Measurements from ENCODE around the gene INHBA.

The INHBA gene

DNA sequence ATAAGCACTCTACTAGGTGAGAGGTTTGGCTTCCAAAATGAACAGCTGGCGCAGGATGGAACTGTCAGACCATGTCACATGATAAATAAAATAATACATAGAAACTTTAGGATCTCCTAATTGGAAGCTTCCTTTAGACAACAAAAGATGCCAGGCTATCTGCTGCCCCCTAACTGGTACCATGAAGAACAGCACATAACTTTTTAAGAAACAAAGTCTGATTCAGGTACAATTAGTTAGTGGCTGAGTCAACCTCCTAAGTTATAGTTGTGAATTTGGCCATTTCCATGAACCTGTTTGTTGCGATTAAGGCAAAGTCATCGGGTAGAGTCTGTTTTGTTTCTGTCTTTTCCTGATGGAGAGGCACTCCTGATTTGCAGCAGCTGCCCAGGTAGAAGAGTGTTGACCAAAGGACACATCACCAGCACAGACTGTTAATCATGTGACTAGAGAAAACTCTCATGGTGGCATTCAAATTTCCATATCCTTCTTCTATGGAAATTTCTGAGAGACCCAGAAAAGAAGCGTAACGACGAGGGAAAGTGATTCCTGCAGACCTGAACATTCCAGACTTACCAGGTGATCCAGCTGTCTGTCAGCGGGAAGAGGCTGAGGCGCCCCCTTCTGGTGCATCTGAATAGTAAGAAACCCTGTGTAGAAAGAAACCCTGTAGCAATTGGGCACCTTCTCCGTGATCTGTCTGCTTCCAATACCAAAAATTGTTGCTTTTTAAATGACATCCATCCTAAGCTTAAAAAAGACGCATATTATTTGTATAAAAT lies 8.6 kb upstream of the INHBA start:
- no peak for DNase-seq

DNA sequence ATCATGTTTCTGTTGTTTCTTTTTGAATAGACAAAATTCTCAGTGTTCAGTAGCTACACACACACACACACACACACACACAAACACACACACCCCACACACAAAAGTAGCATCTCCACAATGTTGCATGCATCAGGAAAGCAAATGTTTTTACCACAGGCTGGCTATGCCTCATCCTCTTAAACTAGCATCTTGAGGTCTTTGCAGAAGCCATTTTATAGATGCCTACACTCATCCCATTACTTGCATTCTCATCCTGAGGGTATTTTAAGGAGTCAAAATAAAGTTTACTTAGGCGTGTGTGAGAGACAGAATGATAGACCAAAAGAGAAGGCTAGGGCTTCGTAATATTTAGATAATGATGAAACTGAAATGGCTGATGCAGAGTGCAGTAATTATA lies 7.9 kb upstream of the INHBA start:
- no peak for DNase-seq

- DNase-seq = no peak
Measured at GRCh38 chr7:41709621-41710020, 6.7 kb upstream of the INHBA start.

DNA sequence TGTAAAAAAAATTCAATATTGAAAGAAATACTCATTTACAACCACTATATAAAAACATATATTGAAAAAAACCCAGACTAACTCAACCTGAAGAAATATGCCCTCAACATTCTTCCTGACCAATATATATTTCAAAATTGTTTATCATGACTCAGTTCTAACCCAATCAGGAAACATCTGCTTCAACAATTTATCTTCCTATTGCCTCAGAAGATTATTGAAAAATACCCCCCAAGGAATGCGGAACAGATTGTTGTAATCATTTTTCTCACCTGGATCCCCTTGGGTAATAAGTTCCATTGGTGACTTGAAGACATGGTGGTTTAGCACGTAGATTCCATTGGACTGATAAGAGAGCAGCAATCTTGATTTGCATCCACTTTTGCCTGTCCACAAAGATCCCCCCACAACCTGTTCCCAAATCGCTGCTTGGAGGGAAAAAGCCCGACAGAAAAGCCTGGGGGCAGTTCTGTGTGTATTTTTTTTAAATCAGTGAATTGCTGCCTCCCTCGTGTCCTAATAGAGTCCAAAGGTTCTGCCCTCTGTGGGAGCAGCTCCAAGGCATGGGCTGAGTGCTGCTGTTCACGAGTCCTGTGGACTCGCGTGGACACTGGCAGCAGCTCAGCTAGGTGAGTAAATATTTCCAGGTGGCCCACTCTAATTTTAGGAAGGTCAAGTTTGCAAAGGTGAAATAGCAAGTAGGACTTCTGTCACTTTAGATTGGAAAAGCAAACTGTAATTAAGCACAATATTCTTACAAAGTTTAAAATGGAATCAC lies 5.9 kb upstream of the INHBA start:
- no peak for DNase-seq

DNA sequence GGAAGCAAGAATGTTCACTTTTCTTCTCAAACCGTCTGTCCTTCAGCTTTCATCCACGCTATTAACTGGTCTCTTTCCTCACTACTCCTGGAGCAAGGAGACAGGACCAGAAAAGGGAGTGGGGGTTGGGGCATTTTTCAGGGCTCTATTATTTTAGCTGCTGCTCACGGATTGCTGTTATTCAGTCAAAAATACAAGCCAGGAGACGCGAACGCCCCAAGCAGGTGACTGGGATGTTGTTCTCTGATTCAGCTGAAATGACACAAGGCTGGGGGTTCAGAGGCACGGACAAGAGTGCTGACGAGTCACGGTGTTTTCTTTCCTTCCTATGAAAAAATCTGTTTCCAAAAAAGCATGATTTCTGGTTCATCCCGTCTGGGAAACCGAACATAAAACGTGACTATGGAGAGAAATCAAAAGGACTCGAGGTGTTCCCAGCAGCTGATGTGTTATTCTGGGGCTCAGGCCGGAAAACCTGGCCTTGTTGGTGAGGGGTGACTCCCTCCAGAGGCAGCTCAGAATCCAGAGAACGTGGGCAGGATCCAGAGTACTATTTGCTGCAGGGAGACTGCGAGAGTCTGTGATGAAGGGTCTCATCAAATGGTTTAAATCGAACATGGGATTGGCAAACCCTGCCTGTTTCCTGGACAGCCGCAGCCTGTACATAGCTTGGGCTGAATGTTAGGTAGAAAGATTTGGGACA lies 3.5 kb upstream of the INHBA start:
- DNase-seq = no peak

DNA sequence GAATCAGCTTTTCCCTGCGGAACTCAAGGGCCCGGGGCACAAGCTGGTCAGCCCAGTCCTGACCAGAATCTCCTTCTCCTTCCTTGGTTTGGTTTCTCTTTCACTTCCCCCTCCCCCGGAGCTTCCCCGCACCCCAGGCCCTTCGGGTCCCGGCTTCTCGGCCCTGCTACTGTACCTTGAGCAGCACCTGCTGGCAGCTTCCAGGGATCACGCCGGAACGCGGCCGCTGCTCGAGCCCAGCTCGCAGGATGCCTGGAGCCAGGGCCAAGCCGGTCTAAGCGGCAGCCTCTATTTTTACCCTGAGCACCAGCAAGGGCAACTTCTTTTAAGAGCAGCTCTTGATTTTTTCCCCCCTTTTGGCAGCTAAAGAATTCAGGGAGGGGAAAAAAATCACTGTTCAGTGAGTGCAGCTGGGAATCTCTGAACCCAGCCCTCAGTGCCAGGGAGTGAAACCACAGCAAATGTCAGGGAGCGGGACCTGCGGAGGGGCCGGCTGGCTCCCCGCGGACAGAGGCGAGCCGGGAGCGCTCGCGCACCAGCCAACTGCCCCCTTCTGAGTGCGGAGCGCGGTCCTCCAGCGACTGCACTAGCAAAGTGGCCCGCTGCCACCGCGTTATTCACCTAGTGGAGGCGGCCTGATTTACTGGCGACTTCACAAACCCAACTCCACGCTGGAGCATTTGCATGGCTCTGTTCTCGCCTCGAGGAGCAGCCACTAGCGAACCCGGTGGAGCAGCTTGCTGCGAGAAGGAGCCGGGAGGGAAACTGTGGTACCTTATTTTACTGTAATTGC lies 2.4 kb upstream of the INHBA start:
- peak in 13 of 14 donors; percentile 23 to 85 (median 78) for DNase-seq

DNA sequence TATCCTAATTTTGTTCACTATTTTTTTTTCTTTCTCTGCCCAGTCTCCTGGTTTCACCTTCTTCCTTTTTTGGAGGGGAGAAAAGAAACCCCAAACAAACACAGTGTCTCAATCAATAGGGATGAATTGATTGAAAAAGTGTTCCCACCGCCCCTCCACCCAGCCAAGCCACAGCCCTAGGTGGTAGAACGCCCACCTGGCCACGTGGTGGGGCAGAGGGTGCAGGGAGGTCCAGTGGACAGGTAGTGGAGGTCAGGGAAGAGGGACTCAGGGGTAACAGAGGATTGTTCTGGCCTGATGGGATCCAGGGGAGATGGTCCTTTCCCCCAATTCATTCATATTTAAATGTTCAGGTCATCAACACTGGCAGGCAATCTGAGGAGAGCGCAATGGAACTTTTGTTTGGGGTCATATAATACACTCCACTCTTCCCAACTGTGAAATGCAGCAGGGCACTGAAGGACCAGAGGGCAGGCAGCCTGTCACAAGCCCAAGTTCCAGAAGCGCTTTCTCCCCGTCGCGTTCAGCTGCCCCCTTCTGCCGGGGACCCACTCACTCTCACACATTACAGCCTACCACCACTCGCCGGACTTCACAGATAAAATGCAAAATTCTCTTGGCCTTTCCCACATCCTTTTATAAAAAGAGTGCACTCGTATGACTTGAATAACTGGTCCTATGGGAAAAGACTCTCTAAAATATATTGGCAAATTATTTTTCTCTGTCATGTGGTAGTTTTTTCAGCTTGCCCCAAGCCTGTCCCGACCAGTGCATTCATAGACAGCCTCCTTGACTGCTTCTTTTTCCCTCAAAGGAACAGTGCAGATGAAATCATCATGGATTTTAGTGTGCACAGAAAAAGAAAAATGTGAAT lies 1.6 kb downstream of the INHBA start:
- DNase-seq = peak in 2 of 14 donors; percentile 15 to 28

- peak in 4 of 14 donors; percentile 51 to 70 (median 64) for DNase-seq
Measured at GRCh38 chr7:41700044-41700471, 2.8 kb downstream of the INHBA start.

- DNase-seq = peak in 4 of 14 donors; percentile 37 to 67 (median 53)
Measured at GRCh38 chr7:41699516-41699915, 3.4 kb downstream of the INHBA start.

DNA sequence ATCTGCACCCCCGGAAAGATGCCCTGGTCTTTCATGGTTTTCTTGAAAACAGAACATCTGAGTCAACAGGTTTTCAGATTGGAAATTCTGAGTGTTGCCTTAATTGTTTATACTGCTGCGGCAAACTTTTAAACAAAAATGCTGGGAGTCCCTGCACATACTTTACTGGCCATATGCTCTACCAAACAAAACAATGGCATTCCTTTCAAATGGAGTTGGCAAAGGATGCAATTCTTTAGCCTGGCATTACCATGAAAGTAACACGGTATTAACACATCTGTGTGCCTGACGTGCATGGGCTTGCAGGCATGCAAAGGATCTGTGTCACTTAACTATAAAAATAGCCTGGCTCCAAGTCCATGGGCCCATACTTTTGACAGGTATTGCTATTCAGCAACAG lies 4.2 kb downstream of the INHBA start:
- DNase-seq = no peak

- no peak for DNase-seq
Measured at GRCh38 chr7:41698114-41698513, 4.8 kb downstream of the INHBA start.

- peak in 11 of 14 donors; percentile 16 to 63 (median 30) for DNase-seq
Measured at GRCh38 chr7:41696323-41696916, 6.5 kb downstream of the INHBA start.

- no peak for DNase-seq
Measured at GRCh38 chr7:41695661-41696322, 7.1 kb downstream of the INHBA start.

GRCh38 chr7:41694495-41694894 lies 8.4 kb downstream of the INHBA start:
- DNase-seq = no peak

DNA sequence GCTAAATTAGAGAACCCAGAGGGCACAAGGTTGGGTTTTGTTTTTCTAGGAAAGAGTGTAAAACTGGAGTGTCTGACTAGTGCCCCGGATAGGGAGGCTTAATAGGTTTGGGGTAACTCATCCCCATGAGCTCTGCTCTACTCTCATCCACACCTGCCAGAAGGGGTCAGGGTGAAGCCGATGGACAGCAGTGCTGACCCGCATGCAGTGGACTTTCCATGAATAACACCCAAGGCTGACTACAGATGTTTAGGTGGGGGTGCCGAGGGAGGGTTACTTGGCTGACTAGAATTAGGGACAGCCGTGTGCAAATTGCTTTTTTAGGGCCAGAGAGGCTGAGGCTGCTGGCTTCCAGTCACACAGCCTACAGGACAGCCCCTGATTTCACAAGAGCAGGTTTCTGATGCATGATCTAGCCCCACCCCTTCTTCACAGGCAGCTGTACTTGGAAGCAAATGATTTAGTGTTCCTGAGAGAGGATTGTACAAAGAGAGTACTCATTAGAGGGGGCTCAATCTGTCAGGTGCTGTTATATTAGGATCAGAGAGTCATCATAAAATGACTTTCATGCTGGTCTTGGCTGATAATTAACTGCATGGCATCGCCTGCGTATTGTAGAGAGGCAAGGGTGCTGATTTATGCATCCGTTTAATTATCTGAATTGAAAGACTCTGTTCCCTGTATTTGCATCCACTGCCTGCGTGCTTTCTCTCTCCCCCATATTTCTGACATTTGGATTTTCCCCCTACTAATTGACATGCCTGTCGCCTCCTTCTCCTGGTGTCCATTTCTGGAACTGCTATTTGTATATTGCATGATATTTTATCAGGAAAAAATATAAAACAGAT lies 9.5 kb downstream of the INHBA start:
- DNase-seq = no peak

GRCh38 chr7:41692251-41692650 lies 10.6 kb downstream of the INHBA start:
- DNase-seq = no peak

DNA sequence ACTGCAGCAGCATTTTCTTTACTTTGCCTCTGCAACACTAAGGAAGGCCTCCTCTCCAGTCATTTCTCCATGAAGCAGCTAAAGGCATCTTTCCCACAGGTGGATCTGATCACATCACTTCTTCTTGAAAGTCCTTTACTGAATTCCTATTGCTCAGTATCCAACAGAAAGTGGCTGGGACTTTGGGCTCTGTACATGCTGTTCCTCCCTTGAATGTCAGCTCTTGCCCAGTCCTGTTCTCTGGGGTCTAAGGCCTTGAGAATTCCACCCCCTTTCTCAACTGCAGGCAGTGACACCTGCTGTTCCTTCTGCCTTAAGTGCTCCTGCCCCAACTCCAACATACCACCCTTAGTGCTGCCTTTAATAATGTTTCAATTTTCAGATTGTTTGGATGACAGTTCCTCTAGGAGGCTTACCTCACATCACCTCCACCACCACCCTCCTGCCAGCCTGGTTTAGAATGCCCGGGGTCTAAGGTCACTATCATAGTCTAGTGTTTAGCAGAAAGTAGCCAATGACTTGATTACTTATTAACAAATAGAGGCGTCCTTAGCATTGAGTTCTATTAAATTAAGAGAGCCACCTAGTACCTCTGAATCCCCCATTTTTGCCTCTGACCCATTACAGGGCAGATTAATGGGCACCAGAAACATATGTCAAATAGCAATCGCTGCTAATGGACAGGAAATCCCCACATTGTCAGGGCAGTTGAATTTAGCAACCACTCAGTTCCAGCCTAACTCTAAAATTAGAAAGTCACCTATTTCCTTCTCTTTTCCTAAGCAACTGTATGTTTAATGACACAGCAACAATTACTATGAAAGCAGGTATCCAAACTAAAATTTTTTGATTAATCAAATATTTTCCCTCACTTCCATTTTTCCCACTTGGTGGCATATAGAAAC lies 11.4 kb downstream of the INHBA start:
- DNase-seq = no peak

DNA sequence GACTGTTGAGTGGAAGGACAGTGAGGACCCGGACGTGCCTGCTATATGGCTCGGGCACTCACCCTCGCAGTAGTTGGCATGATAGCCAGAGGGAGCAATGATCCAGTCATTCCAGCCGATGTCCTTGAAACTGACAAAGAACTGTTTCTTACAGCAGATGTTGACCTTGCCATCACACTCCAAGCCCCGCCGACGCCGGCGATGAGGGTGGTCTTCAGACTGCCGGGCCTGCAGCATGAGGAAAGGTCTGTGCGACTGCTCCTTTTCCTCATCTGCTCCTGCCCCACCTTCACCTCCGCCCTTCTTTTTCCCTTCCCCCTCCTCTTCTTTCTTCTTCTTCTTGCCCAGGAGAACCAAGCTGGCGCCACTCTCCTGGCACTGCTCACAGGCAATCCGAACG lies 13.1 kb downstream of the INHBA start:
- no peak for DNase-seq
